ENCODE results near the gene PIGV.
"Not testable (repeated sequence)": the region's sequence is repeated elsewhere in the genome, so short reads cannot be mapped to it uniquely, and the experiment has no call there.

DNA sequence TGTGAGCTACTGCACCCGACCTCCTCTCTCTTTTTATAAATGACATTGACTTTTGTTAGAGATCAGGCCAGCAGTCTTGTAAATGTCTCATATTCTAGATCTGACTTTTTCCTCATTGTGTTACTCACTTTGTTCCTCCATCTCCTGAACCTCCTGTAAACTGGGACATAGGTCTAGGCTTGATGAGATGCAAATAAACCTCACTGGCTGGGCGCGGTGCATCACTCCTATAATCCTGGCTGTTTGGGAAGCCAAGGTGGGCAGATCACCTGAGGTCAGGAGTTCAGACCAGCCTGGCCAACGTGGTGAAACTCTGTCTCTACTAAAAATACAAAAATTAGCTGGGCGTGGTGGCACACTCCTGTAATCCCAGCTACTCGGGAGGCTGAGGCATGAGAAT is 60.1 kb downstream of the PIGV start:
- TF ChIP-seq, protein P1, sequence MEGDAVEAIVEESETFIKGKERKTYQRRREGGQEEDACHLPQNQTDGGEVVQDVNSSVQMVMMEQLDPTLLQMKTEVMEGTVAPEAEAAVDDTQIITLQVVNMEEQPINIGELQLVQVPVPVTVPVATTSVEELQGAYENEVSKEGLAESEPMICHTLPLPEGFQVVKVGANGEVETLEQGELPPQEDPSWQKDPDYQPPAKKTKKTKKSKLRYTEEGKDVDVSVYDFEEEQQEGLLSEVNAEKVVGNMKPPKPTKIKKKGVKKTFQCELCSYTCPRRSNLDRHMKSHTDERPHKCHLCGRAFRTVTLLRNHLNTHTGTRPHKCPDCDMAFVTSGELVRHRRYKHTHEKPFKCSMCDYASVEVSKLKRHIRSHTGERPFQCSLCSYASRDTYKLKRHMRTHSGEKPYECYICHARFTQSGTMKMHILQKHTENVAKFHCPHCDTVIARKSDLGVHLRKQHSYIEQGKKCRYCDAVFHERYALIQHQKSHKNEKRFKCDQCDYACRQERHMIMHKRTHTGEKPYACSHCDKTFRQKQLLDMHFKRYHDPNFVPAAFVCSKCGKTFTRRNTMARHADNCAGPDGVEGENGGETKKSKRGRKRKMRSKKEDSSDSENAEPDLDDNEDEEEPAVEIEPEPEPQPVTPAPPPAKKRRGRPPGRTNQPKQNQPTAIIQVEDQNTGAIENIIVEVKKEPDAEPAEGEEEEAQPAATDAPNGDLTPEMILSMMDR (IDR thresholded peaks at IDR 0.05; ENCODE audit: low read depth, low read length, poor library complexity, severe bottlenecking) = not testable (repeated sequence)
- TF ChIP-seq EZH2phosphoT487 (IDR thresholded peaks at IDR 0.05; ENCODE audit: borderline replicate concordance, low read length) = not testable (repeated sequence)
